SK-MEL-5 (cell line): ENCODE data around the gene KCNIP4. TPM values are rescaled to one million over a fixed set of nuclear protein-coding genes. Genes with fewer than 3 reads are reported as not detected.
A peak's percentile ranks its signal among the peaks of the same experiment; 100 is the strongest.

Experiments
- DNase-seq: peaks from one replicate; pipeline ENCODE4 v3.0.0-alpha.2; 2016; ENCODE audit warnings: low read depth, low spot score
- in situ Hi-C: cut with HindIII; loops from 2 replicates; pipeline ENCODE4 v1.10.0; 2016; ENCODE audit warnings: low sequenced_read_pairs, high pct_unique_total_duplicates, low pct_unique_long_range_greater_than_20kb
- total RNA-seq: library from RNA; depleted of rRNA; stranded (reverse); fragments of >200 nt; shearing (Covaris generic); gene quantifications from 2 replicates; pipeline ENCODE4 v1.2.3, GENCODE V29; 2014

Gene KCNIP4
- total RNA-seq, 1 experiment from 2014 or later: not detected

GRCh38 chr4:20723019-20723418 lies 1225.6 kb downstream of the KCNIP4 start:
- no peak for DNase-seq
- in situ Hi-C loops: no loop called here

GRCh38 chr4:20711335-20711734 lies 1237.2 kb downstream of the KCNIP4 start:
- in situ Hi-C loops: no loop called here

GRCh38 chr4:20700007-20700761 lies 1248.4 kb downstream of the KCNIP4 start, which contains the start of gene PACRGL:
Gene PACRGL (plus strand): TSS chr4:20700458. CDS start chr4:20704482, 4,024 bp downstream.
- in situ Hi-C loops: no loop called here
- DNase-seq: peak; percentile 94

More at GRCh38 chr4:20711335-20711734, 1237.2 kb downstream of the KCNIP4 start:
- no peak for DNase-seq

- in situ Hi-C loops: no loop called here
- no peak for DNase-seq
Observed at GRCh38 chr4:20698820-20699219, 1249.8 kb downstream of the KCNIP4 start.

- in situ Hi-C loops: no loop called here
- peak; percentile 51 for DNase-seq
Observed at GRCh38 chr4:20698382-20698781, 1250.2 kb downstream of the KCNIP4 start.

GRCh38 chr4:20696815-20697214 lies 1251.8 kb downstream of the KCNIP4 start:
- in situ Hi-C loops: no loop called here
- DNase-seq: no peak

- peak; percentile 14 for DNase-seq
- in situ Hi-C loops: no loop called here
Observed at GRCh38 chr4:20687864-20688263, 1260.7 kb downstream of the KCNIP4 start.

- DNase-seq: peak; percentile 50
- in situ Hi-C loops: no loop called here
Observed at GRCh38 chr4:20684852-20685763, 1263.5 kb downstream of the KCNIP4 start.

GRCh38 chr4:20683766-20684165 lies 1264.8 kb downstream of the KCNIP4 start:
- in situ Hi-C loops: no loop called here
- no peak for DNase-seq

GRCh38 chr4:20682853-20683252 lies 1265.7 kb downstream of the KCNIP4 start:
- no peak for DNase-seq
- in situ Hi-C loops: no loop called here

GRCh38 chr4:20681271-20681670 lies 1267.3 kb downstream of the KCNIP4 start:
- DNase-seq: no peak
- in situ Hi-C loops: no loop called here

- no peak for DNase-seq
- in situ Hi-C loops: no loop called here
Observed at GRCh38 chr4:20680736-20681135, 1267.8 kb downstream of the KCNIP4 start.

- no peak for DNase-seq
- in situ Hi-C loops: no loop called here
Observed at GRCh38 chr4:20679951-20680350, 1268.6 kb downstream of the KCNIP4 start.
